T-helper 1 cell treated with Interleukin-12 subunit alpha and Interleukin-12 subunit beta and Interleukin-4 antibody, amounts not matched to agents 30 ng/mL and 1 ng/mL, for 36 hours (primary cell): ENCODE measurements around the gene DNASE2B. TPM values are rescaled to one million over a fixed set of nuclear protein-coding genes. Genes with fewer than 3 reads are reported as not detected.

Experiments
- intact Hi-C: fragments of 100-400 bp; cut with micrococcal nuclease; formaldehyde crosslinking; loops from one replicate; pipeline ENCODE4 v1.15.1; 2024
- total RNA-seq: library from RNA; stranded (reverse); gene quantifications from 2 replicates; pipeline ENCODE4 v1.2.3, GENCODE V29; 2022

Gene DNASE2B
- total RNA-seq = not detected in 2 replicates

- intact Hi-C loops = no loop called here
These were observed at the start of gene DNASE2B for GRCh38 chr1:84398175-84399155. Gene DNASE2B (plus strand): TSS chr1:84398484. CDS start chr1:84398565, 81 bp downstream.

DNA sequence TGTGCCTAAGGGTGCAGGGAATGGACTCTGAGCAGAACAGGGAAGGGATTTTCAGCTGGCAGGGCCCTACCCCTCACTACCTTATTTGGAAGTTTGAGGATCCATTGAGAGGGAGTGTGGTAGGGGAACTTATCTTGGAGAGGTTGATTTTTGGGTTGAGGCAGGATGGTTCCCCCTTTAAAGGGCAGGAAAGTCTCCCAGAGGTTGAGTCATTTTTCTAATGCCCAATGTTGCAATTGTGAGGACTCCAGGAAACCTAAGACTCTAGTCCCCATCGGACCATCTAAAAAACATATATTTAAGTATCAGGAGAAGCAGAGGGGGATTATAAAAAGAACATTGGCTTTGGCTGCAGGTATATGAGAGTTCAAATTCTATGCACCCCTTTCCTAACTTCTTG lies 49.5 kb upstream of the DNASE2B start:
- intact Hi-C loops = no loop called here

DNA sequence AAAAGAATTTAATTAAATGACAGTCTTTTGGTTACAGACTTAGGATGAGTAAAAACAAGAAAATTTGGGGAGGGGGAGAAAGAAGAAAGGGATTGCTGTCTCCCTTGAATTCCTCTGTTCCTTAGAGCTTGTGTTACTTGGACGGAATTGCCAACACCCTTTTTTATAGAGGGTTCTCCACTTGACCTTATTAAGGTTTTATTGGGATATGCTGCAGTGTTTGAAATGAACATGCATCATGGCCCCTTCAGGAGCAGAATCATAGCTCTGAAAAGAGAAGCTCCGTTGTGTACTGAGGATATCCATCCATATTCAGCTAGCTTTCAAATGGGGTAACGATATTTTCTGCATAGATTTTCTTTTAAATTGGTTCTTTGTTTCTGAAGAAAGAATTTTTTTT lies 48.2 kb upstream of the DNASE2B start:
- intact Hi-C loops = no loop called here

GRCh38 chr1:84350550-84350949 lies 47.7 kb upstream of the DNASE2B start:
- intact Hi-C loops = no loop called here

- intact Hi-C loops = no loop called here
These were observed 45.8 kb upstream of the DNASE2B start for GRCh38 chr1:84352298-84353106.

DNA sequence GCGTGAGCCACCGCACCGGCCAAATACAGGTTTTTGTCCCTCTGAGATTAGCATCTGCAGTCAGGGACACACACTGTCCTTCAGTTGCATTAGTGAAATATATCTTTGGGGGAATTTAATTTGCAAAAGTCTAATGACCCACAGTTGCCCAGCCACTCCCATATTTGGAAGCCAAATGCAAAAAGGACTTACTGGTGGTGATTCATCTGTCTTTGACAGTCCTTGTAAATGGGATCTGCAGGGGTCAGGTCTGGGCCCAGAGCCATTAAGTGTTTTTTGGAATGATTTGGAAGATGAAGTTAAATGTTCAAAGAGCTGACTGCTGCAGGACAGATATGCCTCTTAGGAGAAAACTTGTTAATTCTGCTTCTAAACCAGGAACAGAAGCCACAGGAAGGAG lies 44.6 kb upstream of the DNASE2B start:
- intact Hi-C loops = no loop called here

- intact Hi-C loops = no loop called here
These were observed 42.7 kb upstream of the DNASE2B start for GRCh38 chr1:84355556-84355955.

GRCh38 chr1:84356881-84357280 lies 41.4 kb upstream of the DNASE2B start:
- intact Hi-C loops = no loop called here

- intact Hi-C loops = no loop called here
These were observed 39.6 kb upstream of the DNASE2B start for GRCh38 chr1:84358695-84359094.

DNA sequence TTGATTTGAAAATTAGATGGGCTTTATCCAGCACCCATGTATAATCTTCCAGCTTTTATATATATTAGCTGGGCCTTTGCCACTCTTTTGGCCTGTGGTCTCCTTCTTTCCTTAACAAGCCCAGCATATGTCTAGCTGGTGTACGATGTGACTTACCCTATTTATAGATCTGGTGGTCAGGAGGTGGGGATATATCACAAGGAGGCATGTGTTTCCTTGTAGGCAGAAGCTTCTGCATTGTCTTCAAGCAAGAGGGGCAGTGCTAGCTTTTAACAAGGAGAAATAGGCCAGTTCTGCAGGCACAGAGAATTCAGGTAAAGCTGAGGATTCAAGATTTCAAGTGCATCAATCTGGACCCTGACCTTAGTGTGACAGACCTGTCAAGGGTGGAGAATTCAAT lies 38.0 kb upstream of the DNASE2B start:
- intact Hi-C loops = no loop called here

DNA sequence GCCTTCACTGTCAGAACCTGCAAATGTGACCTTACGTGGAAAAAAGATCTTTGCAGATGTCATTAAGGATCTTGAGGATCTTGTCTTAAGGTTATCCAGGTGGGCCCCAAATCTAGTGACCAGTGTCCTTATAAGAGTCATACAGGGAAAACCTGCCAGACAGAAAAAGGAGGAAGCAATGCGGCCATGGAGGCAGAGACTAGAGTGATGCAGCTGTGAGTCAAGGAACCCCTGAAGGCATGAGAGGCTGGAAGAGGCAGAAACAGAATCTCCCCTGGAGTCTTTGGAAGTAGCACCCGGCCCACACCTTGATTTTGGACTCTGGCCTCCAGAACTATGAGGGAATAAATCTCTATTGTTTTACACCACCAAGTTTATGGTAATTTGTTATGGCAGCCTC lies 36.5 kb upstream of the DNASE2B start:
- intact Hi-C loops = no loop called here

GRCh38 chr1:84363019-84363418 lies 35.3 kb upstream of the DNASE2B start:
- intact Hi-C loops = no loop called here

GRCh38 chr1:84363622-84364021 lies 34.7 kb upstream of the DNASE2B start:
- intact Hi-C loops = no loop called here

DNA sequence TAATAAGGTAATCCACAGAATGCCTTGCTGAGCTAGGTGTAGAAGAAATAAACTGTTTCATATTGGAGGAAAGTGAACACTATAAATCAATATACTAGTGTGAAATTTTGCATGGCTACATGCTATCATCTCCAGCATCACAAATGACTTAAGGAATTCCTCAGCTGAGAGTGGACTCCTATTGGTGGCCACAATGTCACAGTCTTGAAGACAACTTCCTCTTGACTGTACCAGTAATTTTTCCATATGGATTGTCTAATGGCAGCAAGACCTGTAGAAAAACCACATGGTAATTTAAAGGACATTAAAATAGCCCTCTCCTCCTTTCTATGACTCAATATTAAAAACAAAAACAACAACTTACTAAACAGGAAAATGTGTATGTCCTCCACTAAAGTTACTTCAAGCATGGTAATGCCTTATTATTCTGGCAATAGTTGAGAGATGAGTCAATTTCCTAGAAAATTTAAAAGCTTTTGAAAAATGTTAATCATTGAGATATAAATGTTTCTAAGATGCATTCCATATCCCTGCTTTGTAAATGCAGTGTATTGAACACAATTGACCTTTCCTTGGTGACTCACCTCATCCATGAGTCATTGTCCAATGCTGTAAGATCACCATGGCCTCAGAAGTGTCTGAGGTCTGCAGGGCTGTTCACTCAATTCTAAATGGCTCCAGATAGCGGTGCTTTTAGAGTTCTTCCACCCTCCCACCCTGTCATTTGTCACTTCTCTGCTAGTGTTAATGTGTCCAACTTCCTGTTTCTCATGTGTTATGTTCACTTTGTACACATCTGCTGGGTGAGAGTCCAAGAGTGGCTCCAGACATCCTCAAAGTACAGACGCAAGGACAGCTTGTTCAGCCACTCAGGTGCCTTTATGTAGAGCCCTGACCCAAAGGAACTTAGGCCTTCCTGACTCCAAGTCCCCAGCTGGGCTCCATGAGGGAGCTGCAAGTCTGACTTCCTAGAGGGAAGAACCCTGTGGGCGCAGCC lies 32.8 kb upstream of the DNASE2B start:
- intact Hi-C loops = no loop called here

- intact Hi-C loops = no loop called here
These were observed 31.5 kb upstream of the DNASE2B start for GRCh38 chr1:84366786-84367185.

GRCh38 chr1:84367219-84367618 lies 31.1 kb upstream of the DNASE2B start:
- intact Hi-C loops = no loop called here

- intact Hi-C loops = no loop called here
These were observed 29.8 kb upstream of the DNASE2B start for GRCh38 chr1:84368441-84368840.

- intact Hi-C loops = no loop called here
These were observed 28.0 kb upstream of the DNASE2B start for GRCh38 chr1:84370266-84370665.

GRCh38 chr1:84370831-84371394 lies 27.4 kb upstream of the DNASE2B start:
- intact Hi-C loops = no loop called here

GRCh38 chr1:84373436-84374141 lies 24.7 kb upstream of the DNASE2B start:
- intact Hi-C loops = no loop called here
